CD4-positive, alpha-beta T cell treated with Interleukin-15 for 1 hour (primary cell): ENCODE results near the gene SLC30A2.

ENCODE experiments used
- DNase-seq: peaks from one replicate; pipeline ENCODE4 v3.0.0-alpha.2; 2020

The SLC30A2 gene

GRCh38 chr1:25993197-25993951 lies 52.5 kb downstream of the SLC30A2 start:
- DNase-seq = no peak

DNA sequence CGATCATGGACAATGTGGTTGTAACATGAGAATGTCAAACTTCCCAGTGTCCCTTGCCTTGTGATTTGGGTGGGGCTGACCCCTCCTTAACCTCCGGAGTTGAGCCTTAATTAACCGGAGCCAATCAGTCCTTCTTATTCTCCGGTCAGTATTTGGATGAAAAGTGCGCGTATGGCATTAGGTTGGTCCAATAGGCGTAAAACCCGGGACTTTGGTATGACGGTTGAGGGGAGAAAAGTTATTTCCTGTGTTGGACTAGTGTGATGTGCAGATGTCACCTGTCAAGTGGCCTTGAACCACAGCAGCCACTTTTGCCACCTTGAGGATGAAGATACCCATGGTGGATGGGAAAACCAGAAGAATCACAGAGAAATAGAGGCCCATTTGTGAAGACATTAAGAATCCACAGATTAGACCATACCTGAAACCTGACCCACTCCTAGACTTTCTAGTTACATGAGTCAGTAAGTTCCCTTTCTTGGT lies 53.2 kb downstream of the SLC30A2 start:
- DNase-seq = no peak

GRCh38 chr1:25991937-25992688 lies 53.8 kb downstream of the SLC30A2 start:
- DNase-seq = no peak

GRCh38 chr1:25990702-25991395 lies 55.1 kb downstream of the SLC30A2 start:
- peak; percentile 54 for DNase-seq

DNA sequence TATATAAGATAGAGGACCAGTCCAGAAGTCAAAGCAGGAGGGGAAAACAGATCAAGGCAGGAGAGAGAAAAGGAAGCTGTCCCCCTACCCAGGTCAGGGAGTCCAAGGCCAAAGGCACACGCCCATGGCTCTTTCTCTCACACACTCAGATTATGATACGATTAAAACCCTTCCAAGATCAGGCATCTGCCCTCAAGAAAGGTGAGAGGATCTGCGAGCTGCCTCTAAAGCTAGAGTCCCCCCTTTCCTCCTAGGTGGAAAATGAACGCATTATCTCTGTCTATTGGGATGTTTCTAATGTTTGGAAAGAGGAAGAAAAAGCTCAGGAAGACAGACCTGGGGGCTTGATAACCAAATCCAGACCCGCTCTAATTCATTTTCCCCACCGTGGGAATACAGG lies 55.7 kb downstream of the SLC30A2 start:
- no peak for DNase-seq

DNA sequence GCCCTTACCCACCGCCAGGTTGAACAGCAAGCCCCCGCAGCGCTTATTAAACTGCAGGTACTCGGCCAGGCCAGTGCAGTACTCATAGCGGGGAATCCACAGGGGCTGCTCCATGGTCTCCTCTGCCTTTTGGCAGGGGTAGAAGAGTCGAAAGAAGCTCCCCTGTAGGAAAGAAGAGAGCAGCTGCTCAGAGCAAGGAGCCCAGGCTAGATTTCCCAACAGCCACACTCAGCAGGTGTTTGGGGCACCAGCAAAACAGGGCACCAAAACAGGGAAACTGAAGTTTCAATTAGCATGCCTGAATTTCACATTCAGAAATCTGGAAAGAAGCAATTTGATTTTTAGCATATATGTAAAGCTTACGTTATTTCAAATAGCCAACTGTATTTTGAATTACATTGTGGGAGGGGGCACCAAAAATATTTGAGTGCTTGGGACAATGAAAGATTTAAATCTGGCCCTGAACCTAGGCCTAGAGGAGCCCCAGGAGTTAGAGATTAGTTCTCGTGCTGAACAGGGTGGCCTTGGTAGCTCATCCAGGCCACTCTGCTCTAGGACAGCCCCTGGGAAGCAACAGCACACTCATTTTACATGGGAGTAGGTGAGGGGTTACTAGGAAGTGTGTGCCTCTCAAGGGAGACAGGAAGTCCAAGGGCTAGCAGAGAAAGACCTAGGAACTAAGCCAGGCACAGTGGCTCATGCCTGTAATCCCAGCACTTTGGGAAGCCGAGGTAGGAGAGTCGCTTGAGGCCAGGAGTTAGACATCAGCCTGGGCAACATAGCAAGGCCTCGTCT lies 56.3 kb downstream of the SLC30A2 start:
- no peak for DNase-seq

GRCh38 chr1:25987951-25988350 lies 58.0 kb downstream of the SLC30A2 start:
- DNase-seq = no peak
